KOPT-K1 (cell line): ENCODE results near the gene ACE.

Source experiments
- H3K27ac ChIP-seq: fragments of 200-600 bp; sonication (generic); 2 replicates; pipeline ENCODE4 v1.5.1; 2016; ENCODE audit warnings: antibody characterized with exemption, mild to moderate bottlenecking, low read depth, low read length; ENCODE audit not compliant: poor library complexity, severe bottlenecking
- H3K36me3 ChIP-seq: fragments of 200-600 bp; sonication (generic); 2 replicates; pipeline ENCODE4 v1.5.1; 2017; ENCODE audit warnings: antibody characterized with exemption, mild to moderate bottlenecking, low read length, moderate library complexity; ENCODE audit not compliant: insufficient read depth
- H3K9me3 ChIP-seq: fragments of 200-600 bp; sonication (generic); 2 replicates; pipeline ENCODE4 v1.5.1; 2017; ENCODE audit warnings: antibody characterized with exemption, low read length, mild to moderate bottlenecking; ENCODE audit not compliant: insufficient read depth, poor library complexity, severe bottlenecking

The ACE gene

GRCh38 chr17:63537991-63538692 is 61.3 kb downstream of the ACE start:
- H3K27ac ChIP-seq: no peak overlapping the region
- no peaks in the 10 kb centered on the region for H3K36me3 ChIP-seq
- H3K9me3 ChIP-seq: no peaks in the 10 kb centered on the region

- H3K9me3 ChIP-seq: no peaks in the 10 kb centered on the region
Measured at GRCh38 chr17:63538693-63539595, 62.1 kb downstream of the ACE start.

GRCh38 chr17:63540590-63540989 is 63.7 kb downstream of the ACE start:
- Histone ChIP-seq H3K36me3 (no peaks in the 10 kb centered on the region), H3K9me3 (no peaks in the 10 kb centered on the region), H3K27ac (no peak overlapping the region)

More at GRCh38 chr17:63538693-63539595, 62.1 kb downstream of the ACE start:
- Histone ChIP-seq H3K36me3 (no peaks in the 10 kb centered on the region), H3K27ac (no peak overlapping the region)

DNA sequence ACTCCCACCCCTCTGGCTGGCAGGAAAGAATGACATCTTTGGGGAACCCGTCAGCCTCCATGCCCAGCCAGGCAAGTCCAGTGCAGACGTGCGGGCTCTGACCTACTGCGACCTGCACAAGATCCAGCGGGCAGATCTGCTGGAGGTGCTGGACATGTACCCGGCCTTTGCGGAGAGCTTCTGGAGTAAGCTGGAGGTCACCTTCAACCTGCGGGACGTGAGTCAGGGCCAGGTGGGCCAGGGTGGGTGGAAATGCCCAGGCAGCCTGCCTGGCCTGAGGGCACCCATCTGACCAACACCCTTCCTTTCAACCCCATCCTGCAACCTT is 65.3 kb downstream of the ACE start:
- no peaks in the 10 kb centered on the region for H3K9me3 ChIP-seq
- no peaks in the 10 kb centered on the region for H3K36me3 ChIP-seq
- no peak overlapping the region for H3K27ac ChIP-seq

DNA sequence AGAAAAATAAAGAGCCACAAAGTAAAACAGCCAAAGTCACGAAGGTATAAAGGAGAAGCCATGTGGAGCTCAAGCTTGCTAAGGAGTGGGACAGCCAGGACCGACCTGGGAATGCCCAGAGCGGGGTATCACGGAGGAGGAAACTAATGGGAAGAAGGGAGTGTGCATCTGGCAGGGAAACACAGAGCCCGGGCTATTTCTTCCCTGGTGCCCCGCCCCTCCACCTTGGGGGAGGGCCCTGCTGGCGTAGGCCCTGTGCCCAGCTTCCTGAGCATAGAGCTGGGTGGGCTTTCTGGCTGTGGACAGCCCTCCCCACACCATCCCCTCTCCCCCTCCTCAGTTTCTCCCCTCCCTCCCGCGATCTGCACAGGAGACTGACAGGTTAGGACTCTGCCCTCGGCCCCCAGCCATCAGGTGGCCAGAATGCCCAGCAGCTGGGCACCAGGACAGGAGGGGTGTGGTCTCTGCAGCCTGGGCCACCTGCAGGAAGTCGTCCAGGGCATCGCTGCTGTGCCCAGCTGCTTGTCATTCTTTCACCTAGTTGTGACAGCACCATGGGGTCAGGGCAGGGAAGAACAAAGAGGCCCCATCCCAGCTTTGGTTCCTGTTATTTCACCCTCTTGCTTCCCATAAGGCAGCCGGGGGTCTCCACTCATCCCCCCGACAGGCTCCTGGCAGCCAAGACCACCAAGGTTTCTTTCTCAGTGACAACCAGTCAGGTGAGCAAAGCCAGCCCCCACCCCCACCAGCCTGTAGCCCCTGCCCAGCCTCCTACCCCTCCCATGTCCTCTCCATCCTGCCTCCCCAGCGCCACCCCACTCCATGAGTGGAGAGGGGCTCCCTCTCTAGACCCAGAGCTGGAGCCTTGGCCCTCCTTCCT is 66.3 kb downstream of the ACE start:
- Histone ChIP-seq H3K27ac (no peak overlapping the region), H3K36me3 (no peaks in the 10 kb centered on the region), H3K9me3 (no peaks in the 10 kb centered on the region)

DNA sequence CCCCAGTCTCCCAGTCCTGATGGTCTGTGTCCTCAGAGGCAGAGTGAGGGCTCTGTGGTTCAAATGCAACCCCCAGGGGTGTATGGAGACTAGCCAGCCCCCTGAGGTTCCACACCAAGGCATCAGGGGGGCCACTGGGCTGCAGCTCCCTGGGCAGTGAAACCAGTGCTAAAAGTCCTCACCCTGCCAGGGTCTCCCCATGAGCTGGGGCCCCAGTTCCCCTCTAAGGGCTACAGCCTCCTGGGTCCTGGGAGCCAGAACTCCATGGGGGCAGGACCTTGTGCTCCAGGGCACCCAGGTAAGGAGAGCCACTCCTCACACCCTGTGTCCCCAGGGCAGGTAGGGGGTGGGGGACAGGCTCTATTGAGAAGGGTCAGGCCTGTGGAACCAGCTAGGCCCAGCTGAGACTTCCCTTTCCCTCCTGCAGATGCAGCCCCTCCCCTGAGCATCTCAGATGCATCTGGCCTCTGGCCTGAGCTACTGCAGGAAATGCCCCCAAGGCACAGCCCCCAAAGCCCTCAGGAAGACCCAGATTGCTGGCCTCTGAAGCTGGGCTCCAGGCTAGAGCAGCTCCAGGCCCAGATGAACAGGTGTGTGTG is 67.1 kb downstream of the ACE start:
- Histone ChIP-seq H3K27ac (no peak overlapping the region), H3K36me3 (no peaks in the 10 kb centered on the region), H3K9me3 (no peaks in the 10 kb centered on the region)

DNA sequence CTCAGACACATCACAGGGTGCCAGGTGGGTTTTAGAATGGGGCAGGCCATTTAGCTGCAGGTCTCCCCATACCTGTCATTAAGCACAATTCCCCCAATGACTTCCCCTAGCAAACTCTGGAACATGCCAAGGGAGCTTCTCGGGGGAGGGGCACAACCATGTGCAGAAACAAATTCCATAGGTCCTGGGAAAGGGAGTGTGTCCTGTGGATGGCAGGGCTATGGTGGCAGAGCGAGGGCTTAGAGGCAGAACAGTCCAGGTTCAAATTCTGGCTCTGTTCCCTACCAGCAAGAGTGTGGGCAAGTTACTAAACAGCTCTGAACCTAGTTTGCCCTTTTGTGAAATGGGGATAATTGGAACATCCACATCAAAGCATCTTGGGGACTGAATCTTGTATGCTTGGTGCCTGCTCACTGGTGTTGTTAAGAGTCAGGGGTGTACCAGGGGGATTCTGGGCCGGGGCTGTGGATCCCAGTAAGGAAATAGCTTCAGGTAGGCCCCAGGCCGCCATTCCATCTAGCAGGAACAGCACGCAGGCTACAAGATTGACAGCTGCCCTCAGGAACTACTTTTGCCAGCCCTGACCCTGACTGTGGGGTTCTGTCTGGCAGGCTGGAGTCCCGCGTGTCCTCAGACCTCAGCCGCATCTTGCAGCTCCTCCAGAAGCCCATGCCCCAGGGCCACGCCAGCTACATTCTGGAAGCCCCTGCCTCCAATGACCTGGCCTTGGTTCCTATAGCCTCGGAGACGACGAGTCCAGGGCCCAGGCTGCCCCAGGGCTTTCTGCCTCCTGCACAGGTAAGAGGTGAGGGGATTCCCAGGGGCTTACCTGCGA is 67.8 kb downstream of the ACE start:
- Histone ChIP-seq H3K27ac (no peak overlapping the region), H3K9me3 (no peaks in the 10 kb centered on the region), H3K36me3 (no peaks in the 10 kb centered on the region)

DNA sequence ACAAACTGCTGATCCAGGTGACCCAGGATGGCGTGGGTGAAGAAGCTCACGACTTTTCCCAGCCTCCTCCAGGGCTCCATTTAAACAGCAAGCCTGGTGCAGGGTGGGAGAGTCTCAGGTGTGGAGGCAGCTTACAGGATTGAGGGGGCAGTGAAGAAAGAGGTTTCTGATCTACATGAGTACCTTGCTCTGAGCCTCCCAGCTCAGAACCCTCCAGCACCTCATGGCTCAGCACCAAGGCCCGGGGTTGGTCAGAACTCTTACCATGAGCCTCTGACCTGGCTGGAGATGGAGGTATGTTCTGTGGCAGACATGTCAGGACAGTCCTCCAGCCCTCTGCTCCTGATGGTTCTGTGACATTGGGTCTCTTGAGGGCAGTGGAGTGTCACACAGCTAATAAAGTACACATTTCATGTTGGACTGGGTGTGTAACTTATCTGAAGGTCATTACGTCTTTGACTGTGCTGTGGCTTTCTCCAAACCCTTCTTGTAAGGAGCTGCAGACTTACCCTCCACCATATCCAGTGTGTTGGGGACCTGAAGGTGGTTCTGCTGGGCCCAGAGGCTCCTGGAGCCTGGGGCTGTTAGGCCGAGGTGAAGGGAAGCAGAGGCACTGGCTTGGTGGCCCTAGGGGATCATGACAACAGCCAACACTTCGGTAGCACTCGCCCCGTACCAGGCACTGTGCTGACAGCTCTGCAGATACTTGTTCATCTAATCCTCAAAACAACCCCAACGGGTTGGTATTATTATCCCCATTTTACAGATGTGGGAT is 69.6 kb downstream of the ACE start:
- Histone ChIP-seq H3K27ac (no peak overlapping the region), H3K36me3 (no peaks in the 10 kb centered on the region), H3K9me3 (no peaks in the 10 kb centered on the region)

- no peak overlapping the region for H3K27ac ChIP-seq
- peaks cover under 1% of the 10 kb centered on the region for H3K36me3 ChIP-seq
- H3K9me3 ChIP-seq: no peaks in the 10 kb centered on the region
Measured at GRCh38 chr17:63547083-63547523, 70.2 kb downstream of the ACE start.
